HuH-7 (cell line): Measurements from ENCODE around the gene RNF126.
"Not testable (repeated sequence)": the region's sequence is repeated elsewhere in the genome, so short reads cannot be mapped to it uniquely, and the experiment has no call there.

Experiments used
- DNase-seq: peaks from one replicate; pipeline ENCODE4 v3.0.0; 2011; ENCODE audit warnings: low spot score

The RNF126 gene

GRCh38 chr19:646779-647565 is 16.0 kb downstream of the RNF126 start:
- no peak for DNase-seq

GRCh38 chr19:645912-646778 is 16.9 kb downstream of the RNF126 start:
- DNase-seq = no peak

GRCh38 chr19:644789-645188 is 18.2 kb downstream of the RNF126 start:
- DNase-seq = no peak

DNA sequence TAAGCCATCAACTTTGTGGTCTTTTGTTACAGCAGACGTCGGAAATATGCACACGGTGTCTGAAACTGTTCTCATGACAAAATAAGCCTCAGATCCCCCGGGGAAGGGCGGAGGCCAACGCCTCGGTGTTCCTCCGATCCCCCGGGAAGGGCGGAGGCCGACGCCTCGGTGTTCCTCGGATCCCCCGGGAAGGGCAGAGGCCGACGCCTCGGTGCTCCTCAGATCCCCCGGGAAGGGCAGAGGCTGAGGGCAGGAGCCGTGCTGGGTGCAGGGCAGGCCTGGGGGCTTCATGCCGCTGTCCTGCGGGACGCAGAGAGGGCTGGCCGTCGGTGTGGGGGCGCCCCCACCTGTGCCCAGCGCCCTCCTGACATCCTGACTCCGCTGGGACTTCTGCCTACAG is 18.7 kb downstream of the RNF126 start:
- DNase-seq = no peak

DNA sequence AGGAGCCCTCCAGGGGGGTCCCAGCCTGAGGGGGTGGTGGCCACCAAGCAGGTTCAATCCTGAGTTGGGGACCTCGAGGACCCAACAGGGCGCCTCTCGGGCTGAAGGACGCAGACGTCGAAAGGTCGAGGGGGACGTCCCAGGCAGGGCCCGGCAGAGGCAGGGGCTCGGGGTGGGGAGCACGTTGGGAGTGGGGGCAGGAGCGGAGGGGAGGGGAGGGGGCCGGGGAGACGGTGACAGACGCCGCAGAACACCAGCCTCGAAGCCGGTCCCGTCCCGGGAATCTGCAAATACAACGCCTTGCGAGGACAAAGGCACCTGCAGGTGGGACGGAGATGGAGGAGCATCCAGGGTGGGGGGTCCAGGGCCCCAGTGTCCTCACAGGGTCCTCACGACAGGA is 19.3 kb downstream of the RNF126 start:
- no peak for DNase-seq

- DNase-seq = no peak
Measured at GRCh38 chr19:642767-643727, 20.0 kb downstream of the RNF126 start.

- DNase-seq = no peak
Measured at GRCh38 chr19:641702-642101, 21.3 kb downstream of the RNF126 start.

DNA sequence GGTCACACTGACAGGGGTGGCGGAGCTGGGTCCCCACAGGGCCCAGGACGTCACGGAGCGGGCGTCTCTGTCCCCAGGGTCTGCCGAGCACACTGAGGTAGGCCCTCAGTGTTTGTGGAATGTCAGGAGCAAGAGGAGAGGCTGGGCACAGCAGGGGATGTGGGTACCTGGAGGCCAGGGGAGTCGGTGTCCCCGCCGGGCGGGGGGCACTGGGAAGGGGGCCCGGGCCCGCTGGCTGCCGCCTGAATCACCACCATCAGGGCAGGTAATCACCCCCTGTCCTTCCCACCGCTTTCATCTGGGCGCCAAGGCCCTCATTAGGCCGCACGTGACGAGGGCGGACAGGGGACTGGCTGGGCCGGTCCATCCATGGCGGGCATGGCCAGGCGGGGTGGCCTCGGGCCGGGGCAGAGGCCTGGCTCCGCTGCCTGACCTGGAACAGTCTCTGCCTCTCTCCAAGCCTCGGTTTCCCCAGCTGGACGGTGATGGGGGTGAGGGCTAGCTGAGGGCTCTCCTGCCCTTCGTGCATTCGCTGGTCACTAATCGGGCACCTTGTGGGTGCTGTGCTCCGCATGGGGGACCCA is 22.3 kb downstream of the RNF126 start:
- no peak for DNase-seq

DNA sequence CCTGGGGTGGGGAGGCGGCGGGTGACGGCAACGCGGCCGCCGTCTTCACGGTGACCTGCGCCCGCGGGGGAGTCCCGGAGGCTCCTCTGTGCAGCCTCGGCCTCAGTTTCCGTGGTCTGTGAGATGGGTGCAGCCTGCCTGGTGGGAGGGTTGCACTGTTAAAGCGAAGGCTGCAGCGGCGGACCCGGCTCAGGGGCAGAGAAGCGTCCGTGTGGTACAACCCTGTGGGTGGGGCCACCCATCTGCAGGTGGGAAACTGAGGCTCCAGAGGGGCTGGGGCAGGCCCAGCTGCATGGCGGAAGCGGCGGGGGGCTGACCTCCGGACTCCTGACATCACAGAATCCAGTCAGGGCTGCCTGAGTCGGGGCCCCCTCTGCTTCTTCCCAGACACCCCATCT is 22.9 kb downstream of the RNF126 start:
- DNase-seq = no peak

GRCh38 chr19:639253-640160 is 23.5 kb downstream of the RNF126 start, which contains the start of gene FGF22:
Gene FGF22 (plus strand): TSS chr19:639879. CDS start chr19:639926, 47 bp downstream.
- DNase-seq = peak; percentile 94

DNA sequence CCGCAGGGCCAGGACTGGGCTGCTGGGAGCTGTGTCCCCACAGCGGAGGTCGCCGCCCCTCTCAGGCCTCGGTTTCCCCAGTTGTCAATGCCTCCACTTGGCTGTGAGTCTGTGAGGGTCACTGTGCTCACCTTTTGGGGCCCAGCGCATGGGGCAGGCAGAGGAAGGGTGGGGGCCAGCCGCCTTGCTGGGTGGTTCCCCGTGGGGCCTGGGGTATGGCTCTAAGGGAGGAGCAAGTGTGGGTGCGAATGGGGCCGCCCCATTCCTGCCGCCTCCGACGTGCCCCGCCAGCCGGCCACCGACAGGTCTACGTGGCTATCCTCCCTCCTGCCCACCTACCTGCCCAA is 24.1 kb downstream of the RNF126 start:
- no peak for DNase-seq

DNA sequence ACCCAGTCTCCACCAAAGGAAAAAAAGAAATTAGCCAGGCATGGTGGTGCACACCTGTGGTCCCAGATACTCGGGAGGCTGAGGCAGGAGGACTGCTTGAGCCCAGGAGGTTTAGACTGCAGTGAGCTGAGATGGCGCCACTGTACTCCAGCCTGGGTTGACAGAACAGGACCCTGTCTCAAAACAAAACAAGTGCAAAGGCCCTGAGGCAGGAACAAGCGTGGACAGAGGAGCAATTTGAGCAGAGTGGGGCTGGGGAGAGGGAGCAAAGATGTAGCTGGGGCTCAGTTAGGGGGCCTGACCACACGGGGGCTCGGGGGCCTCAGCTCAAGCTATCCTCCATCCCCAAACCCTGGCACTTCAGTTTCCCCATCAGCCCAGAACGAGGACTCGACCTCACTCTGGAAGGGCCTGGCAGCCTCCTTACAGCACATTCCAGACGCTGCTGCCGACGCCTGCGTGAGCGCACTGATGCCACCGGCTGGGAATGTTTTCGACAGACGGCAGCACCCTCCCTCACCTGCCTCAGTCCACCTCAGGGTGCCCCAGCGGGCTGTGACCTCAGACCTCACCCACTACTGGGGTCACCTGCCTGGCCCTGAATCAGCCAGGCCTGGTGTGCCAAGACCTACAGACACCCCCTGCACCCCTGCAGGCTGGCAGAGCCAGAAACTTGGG is 27.9 kb downstream of the RNF126 start:
- DNase-seq = no peak

DNA sequence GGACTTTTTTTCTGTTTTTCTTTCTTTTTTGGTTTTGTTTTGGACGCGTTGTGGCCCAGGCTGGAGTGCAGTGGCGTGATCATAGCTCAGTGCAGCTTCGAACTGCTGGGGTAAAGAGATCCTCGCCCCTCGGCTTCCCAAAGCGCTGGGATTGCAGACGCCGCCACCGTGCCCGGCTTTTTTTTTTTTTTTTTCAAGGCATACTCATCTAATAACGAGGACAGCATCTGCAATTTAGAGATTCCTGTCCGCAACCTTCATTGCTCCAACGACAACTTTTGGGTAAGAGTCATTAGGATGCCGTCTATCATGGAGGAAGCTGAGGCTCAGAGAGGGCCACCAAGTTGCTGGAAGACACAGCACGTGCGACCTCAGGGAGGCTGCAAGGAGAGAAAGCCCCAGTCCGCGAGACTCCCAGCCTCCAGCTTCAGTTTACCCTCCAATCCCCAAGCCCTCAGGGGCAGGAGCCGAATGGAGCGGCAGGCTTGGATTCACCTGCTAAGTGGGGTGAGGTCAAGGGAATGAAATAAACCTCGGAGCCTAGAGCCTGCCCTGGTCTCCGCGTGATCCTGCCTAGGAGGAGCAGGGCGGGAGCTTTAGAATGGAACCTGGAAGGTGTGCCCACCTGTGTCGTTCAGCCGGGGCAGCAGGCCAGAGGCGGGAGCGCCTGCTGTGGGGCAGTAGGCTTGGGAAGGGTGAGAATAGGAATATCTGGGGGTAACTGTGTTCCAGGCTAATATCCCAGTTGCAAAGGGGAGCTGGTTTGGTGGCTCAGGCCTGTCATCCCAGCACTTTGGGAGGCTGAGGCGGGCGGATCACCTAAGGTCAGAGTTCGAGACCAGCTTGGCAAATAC is 29.0 kb downstream of the RNF126 start:
- DNase-seq = no peak

DNA sequence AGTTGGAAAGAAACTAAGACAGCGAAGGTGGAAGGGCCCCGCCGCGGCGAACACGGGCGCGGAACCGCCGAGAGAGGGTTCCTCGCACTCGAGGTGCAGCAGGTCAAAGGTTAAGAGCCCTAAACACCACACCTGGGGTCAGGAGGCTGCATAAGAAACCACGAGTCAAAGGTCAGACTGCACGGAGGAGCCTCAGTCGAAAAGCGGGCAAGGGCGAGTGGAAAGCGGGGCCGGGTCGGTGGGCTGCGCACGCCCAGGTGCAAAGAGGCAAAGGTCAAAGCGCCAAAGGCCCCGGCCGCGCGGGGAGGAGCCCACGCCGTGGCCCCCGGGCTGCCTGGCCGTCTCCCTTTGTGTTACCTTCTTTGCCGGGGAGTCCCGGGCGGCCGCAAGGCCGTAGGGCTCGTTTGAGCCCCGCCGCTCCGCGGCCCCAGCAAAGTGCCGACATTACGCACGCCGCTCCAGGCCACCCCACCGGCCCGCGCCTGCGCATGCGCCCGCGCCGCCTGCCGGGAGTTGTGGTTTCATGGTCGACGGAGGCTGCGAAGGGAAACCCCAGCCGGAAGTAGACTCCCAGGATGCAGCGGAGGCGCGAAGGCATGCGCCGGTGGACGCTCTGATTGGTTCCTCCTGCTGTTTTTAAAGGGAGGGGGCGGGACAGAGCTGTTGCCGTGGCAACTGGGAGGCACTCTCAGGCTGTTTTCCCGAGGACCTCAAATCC is 29.8 kb downstream of the RNF126 start, which contains the start of gene POLRMT:
POLRMT (minus strand) TSS at position 470 of the 718 bp plus-strand sequence; CDS start at position 445, 25 bp downstream.
- DNase-seq = peak; percentile 100

DNA sequence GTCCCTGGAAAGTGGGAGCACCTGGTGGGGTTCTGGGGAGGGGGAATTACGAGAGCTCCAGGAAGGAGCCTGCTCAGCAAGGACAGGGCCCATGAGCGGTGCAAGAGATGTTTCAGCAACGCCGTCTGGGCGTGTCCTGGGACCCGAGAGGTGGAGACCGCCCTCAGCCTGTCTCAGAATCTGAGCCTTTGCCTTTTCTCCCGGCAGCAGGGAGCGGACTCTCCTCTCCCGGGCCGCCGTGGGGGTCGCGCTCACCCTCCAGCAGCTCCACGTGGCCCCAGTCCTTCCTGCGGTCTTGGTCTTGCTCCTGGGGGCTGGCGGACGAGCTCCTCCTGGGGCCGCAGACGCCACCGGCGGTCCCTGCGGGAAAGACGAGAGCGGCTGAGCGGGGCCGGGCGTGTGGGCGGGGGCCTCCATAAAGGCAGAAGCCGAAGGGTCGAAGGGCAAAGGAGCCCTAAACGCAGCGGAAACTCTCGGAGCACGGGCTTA is 30.4 kb downstream of the RNF126 start:
- DNase-seq = peak; percentile 71

- DNase-seq = no peak
Measured at GRCh38 chr19:629961-630714, 32.9 kb downstream of the RNF126 start.

DNA sequence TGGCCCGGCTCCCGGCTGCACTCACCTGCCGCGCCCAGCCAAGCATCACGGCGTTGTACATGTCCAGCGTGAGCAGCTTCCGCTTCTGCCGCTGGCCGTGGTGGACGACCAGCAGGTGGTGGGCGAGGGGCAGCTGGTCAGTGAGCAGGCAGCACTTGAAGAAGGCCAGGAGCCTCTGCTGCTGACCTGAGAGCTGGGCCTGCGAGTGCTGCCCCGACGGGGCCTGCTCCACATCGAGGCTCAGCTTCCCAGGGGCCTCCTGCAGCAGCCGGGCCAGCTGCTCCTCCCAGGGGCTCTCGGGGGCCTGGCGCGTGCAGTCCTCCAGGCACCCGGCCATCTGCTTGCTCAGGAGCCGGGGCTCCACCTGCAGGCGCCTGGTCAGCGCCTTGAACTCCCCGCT is 33.5 kb downstream of the RNF126 start:
- not testable (repeated sequence) for DNase-seq
